H9 (cell line): ENCODE data around the gene RNPEPL1. TPM values are rescaled to one million over a fixed set of nuclear protein-coding genes. Genes with fewer than 3 reads are reported as not detected.

Experiments
- DNase-seq: peaks from one replicate; pipeline ENCODE4 v3.0.0-alpha.2; 2017
- H2AFZ ChIP-seq: one replicate; pipeline ENCODE4 v1.6.1; 2013; ENCODE audit warnings: mild to moderate bottlenecking, low read length, control low read depth, moderate library complexity
- H2AK5ac ChIP-seq: 2 replicates; pipeline ENCODE4 v1.6.1; 2013; ENCODE audit warnings: low read length, control low read depth, mixed read lengths; ENCODE audit not compliant: insufficient read length
- H2BK120ac ChIP-seq: one replicate; pipeline ENCODE4 v1.6.1; 2013; ENCODE audit warnings: low read depth, mild to moderate bottlenecking, low read length, control low read depth, inconsistent platforms; ENCODE audit not compliant: poor library complexity, severe bottlenecking
- H2BK12ac ChIP-seq: 2 replicates; pipeline ENCODE4 v1.6.1; 2013; ENCODE audit warnings: low read length, control low read depth, mixed read lengths, low read depth; ENCODE audit not compliant: insufficient read length
- H2BK15ac ChIP-seq: 2 replicates; pipeline ENCODE4 v1.6.1; 2013; ENCODE audit warnings: low read depth, low read length, control low read depth
- H2BK20ac ChIP-seq: one replicate; pipeline ENCODE4 v1.6.1; 2013; ENCODE audit warnings: low read depth, mild to moderate bottlenecking, low read length, control low read depth, inconsistent platforms; ENCODE audit not compliant: poor library complexity, severe bottlenecking
- H2BK5ac ChIP-seq: 2 replicates; pipeline ENCODE4 v1.6.1; 2013; ENCODE audit warnings: low read length, control low read depth, mixed read lengths; ENCODE audit not compliant: insufficient read length
- H3K14ac ChIP-seq: 2 replicates; pipeline ENCODE4 v1.6.1; 2013; ENCODE audit warnings: low read length, control low read depth; ENCODE audit not compliant: insufficient read depth
- H3K18ac ChIP-seq: 2 replicates; pipeline ENCODE4 v1.6.1; 2013; ENCODE audit warnings: low read depth, mild to moderate bottlenecking, mixed read lengths, low read length, control low read depth; ENCODE audit not compliant: insufficient read length
- H3K23ac ChIP-seq: 2 replicates; pipeline ENCODE4 v1.6.1; 2013; ENCODE audit warnings: low read length, control low read depth, mixed read lengths, low read depth; ENCODE audit not compliant: insufficient read length
- H3K23me2 ChIP-seq: 2 replicates; pipeline ENCODE4 v1.6.1; 2013; ENCODE audit warnings: low read depth, mild to moderate bottlenecking, mixed read lengths, low read length, control low read depth; ENCODE audit not compliant: insufficient read length, poor library complexity, severe bottlenecking
- H3K27ac ChIP-seq: 2 replicates; pipeline ENCODE4 v1.5.1; 2013; ENCODE audit warnings: low read length, control low read depth, mixed read lengths, low read depth; ENCODE audit not compliant: insufficient read length
- H3K27me3 ChIP-seq: 2 replicates; pipeline ENCODE4 v1.6.1; 2013; ENCODE audit warnings: low read length, control low read depth, inconsistent platforms; ENCODE audit not compliant: insufficient read depth
- H3K4ac ChIP-seq: 2 replicates; pipeline ENCODE4 v1.6.1; 2013; ENCODE audit warnings: low read depth, mild to moderate bottlenecking, control low read depth, inconsistent platforms, low read length, moderate library complexity
- H3K4me1 ChIP-seq: 2 replicates; pipeline ENCODE4 v1.6.1; 2013; ENCODE audit warnings: low read length, control low read depth, inconsistent platforms; ENCODE audit not compliant: insufficient read depth
- H3K4me2 ChIP-seq: 2 replicates; pipeline ENCODE4 v1.6.1; 2013; ENCODE audit warnings: low read length, control low read depth, mixed read lengths; ENCODE audit not compliant: insufficient read length, insufficient read depth
- H3K56ac ChIP-seq: 2 replicates; pipeline ENCODE4 v1.6.1; 2013; ENCODE audit warnings: low read depth, mild to moderate bottlenecking, mixed read lengths, low read length, control low read depth; ENCODE audit not compliant: insufficient read length
- H3K79me1 ChIP-seq: 2 replicates; pipeline ENCODE4 v1.6.1; 2013; ENCODE audit warnings: low read depth, mild to moderate bottlenecking, moderate library complexity, low read length, control low read depth, inconsistent platforms; ENCODE audit not compliant: insufficient read depth, poor library complexity, severe bottlenecking
- H3K79me2 ChIP-seq: 2 replicates; pipeline ENCODE4 v1.6.1; 2013; ENCODE audit warnings: low read length, control low read depth, inconsistent platforms; ENCODE audit not compliant: insufficient read depth
- H3K9ac ChIP-seq: 2 replicates; pipeline ENCODE4 v1.6.1; 2013; ENCODE audit warnings: low read length, control low read depth, mixed read lengths; ENCODE audit not compliant: insufficient read length; ENCODE audit errors: extremely low read depth
- H3K9me3 ChIP-seq: one replicate; pipeline ENCODE4 v1.6.1; 2013; ENCODE audit warnings: low read depth, low read length, inconsistent platforms; ENCODE audit not compliant: control insufficient read depth
- H3T11ph ChIP-seq: one replicate; pipeline ENCODE4 v1.6.1; 2013; ENCODE audit warnings: mild to moderate bottlenecking, low read length, control low read depth, inconsistent platforms
- H4K20me1 ChIP-seq: one replicate; pipeline ENCODE4 v1.6.1; 2013; ENCODE audit not compliant: control insufficient read depth, insufficient read length, insufficient read depth
- H4K5ac ChIP-seq: 2 replicates; pipeline ENCODE4 v1.6.1; 2013; ENCODE audit warnings: low read depth, mild to moderate bottlenecking, mixed read lengths, low read length, control low read depth; ENCODE audit not compliant: insufficient read length
- H4K8ac ChIP-seq: replicated peaks from 2 replicates; pipeline ENCODE4 v1.6.1; 2013; ENCODE audit warnings: low read length, control low read depth, mixed read lengths, low read depth; ENCODE audit not compliant: insufficient read length
- H4K91ac ChIP-seq: 2 replicates; pipeline ENCODE4 v1.6.1; 2013; ENCODE audit warnings: low read depth, mild to moderate bottlenecking, moderate library complexity, mixed read lengths, low read length, control low read depth; ENCODE audit not compliant: insufficient read length
- H3K27ac Mint-ChIP-seq, 3 experiments: 2 replicates in 2 of 3; 3 replicates in 1 of 3; pipeline ENCODE4 v1.8.0; 2020 to 2021; ENCODE audit warnings: mixed read lengths in 3 of 3, mild to moderate bottlenecking in 1 of 3, moderate library complexity in 1 of 3
- H3K27me3 Mint-ChIP-seq: 2 replicates; pipeline ENCODE4 v1.8.0; 2021; ENCODE audit warnings: low read depth, mild to moderate bottlenecking, moderate library complexity, mixed read lengths
- H3K36me3 Mint-ChIP-seq, 3 experiments: 2 replicates in 2 of 3; 3 replicates in 1 of 3; pipeline ENCODE4 v1.8.0; 2020 to 2021; ENCODE audit warnings: low read depth in 3 of 3, mixed read lengths in 3 of 3; ENCODE audit not compliant: insufficient read depth in 1 of 3
- H3K4me1 Mint-ChIP-seq, 2 experiments: 2 replicates each; pipeline ENCODE4 v1.8.0; 2020; ENCODE audit warnings: mixed read lengths in 2 of 2
- H3K4me3 Mint-ChIP-seq, 2 experiments: 2 replicates in 1 of 2; 3 replicates in 1 of 2; pipeline ENCODE4 v1.8.0; 2020 to 2021; ENCODE audit warnings: mild to moderate bottlenecking in 2 of 2, mixed read lengths in 2 of 2, moderate library complexity in 1 of 2
- H3K9me3 Mint-ChIP-seq, 2 experiments: 2 replicates in 1 of 2; 3 replicates in 1 of 2; pipeline ENCODE4 v1.8.0; 2020; ENCODE audit warnings: mild to moderate bottlenecking in 2 of 2, mixed read lengths in 2 of 2, moderate library complexity in 1 of 2
- WGBS: extraction: QIAGEN DNeasy Blood & Tissue Kit; methylation state at CpG from one replicate; pipeline ENCODE4 v1.1.7; 2013; ENCODE audit warnings: missing lambda C conversion rate, low lambda C conversion rate, mixed read lengths; ENCODE audit not compliant: insufficient read length; ENCODE audit errors: extremely low coverage; 5-methylcytosine and 5-hydroxymethylcytosine counted together
- total RNA-seq: library from RNA; stranded (reverse); gene quantifications from 2 replicates; pipeline ENCODE4 v1.2.1, GENCODE V29; 2021
- TF ChIP-seq, protein P1 (sequence below): fragments of 200-600 bp; sonication (generic); conservative IDR thresholded peaks from 3 replicates; pipeline ENCODE4 v1.8.0; 2021; ENCODE audit warnings: antibody characterized with exemption, mild to moderate bottlenecking

The RNPEPL1 gene
- total RNA-seq, 1 experiment from 2014 or later, result 22.5 TPM

- no peak overlapping the region for H2BK15ac ChIP-seq
- H3K23ac ChIP-seq, result no peak overlapping the region
- TF ChIP-seq, protein P1, sequence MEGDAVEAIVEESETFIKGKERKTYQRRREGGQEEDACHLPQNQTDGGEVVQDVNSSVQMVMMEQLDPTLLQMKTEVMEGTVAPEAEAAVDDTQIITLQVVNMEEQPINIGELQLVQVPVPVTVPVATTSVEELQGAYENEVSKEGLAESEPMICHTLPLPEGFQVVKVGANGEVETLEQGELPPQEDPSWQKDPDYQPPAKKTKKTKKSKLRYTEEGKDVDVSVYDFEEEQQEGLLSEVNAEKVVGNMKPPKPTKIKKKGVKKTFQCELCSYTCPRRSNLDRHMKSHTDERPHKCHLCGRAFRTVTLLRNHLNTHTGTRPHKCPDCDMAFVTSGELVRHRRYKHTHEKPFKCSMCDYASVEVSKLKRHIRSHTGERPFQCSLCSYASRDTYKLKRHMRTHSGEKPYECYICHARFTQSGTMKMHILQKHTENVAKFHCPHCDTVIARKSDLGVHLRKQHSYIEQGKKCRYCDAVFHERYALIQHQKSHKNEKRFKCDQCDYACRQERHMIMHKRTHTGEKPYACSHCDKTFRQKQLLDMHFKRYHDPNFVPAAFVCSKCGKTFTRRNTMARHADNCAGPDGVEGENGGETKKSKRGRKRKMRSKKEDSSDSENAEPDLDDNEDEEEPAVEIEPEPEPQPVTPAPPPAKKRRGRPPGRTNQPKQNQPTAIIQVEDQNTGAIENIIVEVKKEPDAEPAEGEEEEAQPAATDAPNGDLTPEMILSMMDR, result no peak
- no peak overlapping the region for H3K14ac ChIP-seq
- peaks cover 23 to 27% of the 10 kb centered on the region in 2 experiments for H3K4me1 Mint-ChIP-seq
- no peak overlapping the region for H4K5ac ChIP-seq
- no peak overlapping the region for H2BK12ac ChIP-seq
- no peaks in the 10 kb centered on the region for H3K9me3 ChIP-seq
- no peak overlapping the region for H4K91ac ChIP-seq
- H4K8ac ChIP-seq, result no peak overlapping the region
- H3K4ac ChIP-seq, result no peak overlapping the region
- H2BK120ac ChIP-seq, result no peak overlapping the region
- no peak overlapping the region for H3K18ac ChIP-seq
- peaks cover 13% of the 10 kb centered on the region for H3K79me2 ChIP-seq
- H2AK5ac ChIP-seq, result no peak overlapping the region
- H3K4me3 Mint-ChIP-seq, result peak overlapping the region; percentile 95 to 97
- no peak overlapping the region for H2BK20ac ChIP-seq
- peaks cover 5% of the 10 kb centered on the region for H3K79me1 ChIP-seq
- no peak overlapping the region for H3K27ac ChIP-seq
- no CpG with 5 or more reads among the region's 10 CpGs for WGBS
- no peak overlapping the region for H3K9ac ChIP-seq
- peaks cover 12% of the 10 kb centered on the region for H3K4me1 ChIP-seq
- H2BK5ac ChIP-seq, result no peak overlapping the region
- no peaks in the 10 kb centered on the region for H4K20me1 ChIP-seq
- DNase-seq, result no peak
- H3T11ph ChIP-seq, result no peak overlapping the region
- no peaks in the 10 kb centered on the region for H3K27me3 ChIP-seq
- peaks cover 14% of the 10 kb centered on the region for H3K23me2 ChIP-seq
- H3K27me3 Mint-ChIP-seq, result no peaks in the 10 kb centered on the region; the same call in 1 of the 2 replicates
- H3K27ac Mint-ChIP-seq, result 0 out of 7 replicates have a peak overlapping the region, but pooled peaks of 1 of the 3 experiments have one; percentile 6
- peaks cover 0 to 2% of the 10 kb centered on the region in 2 experiments; a peak in 1 of 5 replicates for H3K9me3 Mint-ChIP-seq
- H3K56ac ChIP-seq, result no peak overlapping the region
- peaks cover 12 to 30% (median 13%) of the 10 kb centered on the region in 3 experiments for H3K36me3 Mint-ChIP-seq
- no peak overlapping the region for H2AFZ ChIP-seq
- H3K4me2 ChIP-seq, result peak overlapping the region; percentile 91
These were observed 19.8 kb downstream of the RNPEPL1 start for GRCh38 chr2:240588006-240588655.
